Activated T-cell treated with anti-CD3 and anti-CD28 coated beads, Interleukin-2, amount 50 U/mL, for 1 hour (primary cell): Measurements from ENCODE around the gene TALDO1.
"Not testable (repeated sequence)": the region's sequence is repeated elsewhere in the genome, so short reads cannot be mapped to it uniquely, and the experiment has no call there.

Source experiments
- DNase-seq: peaks from one replicate; pipeline ENCODE4 v3.0.0-alpha.2; 2020

The TALDO1 gene

GRCh38 chr11:719214-720016, 27.8 kb upstream of the TALDO1 start:
- no peak for DNase-seq

- DNase-seq = no peak
Observed at GRCh38 chr11:720017-720641, 27.1 kb upstream of the TALDO1 start.

- DNase-seq = peak; percentile 63
Observed at GRCh38 chr11:720642-721246, 26.5 kb upstream of the TALDO1 start.

GRCh38 chr11:721247-721740, 26.0 kb upstream of the TALDO1 start:
- DNase-seq = no peak

GRCh38 chr11:721741-722345, 25.4 kb upstream of the TALDO1 start:
- peak; percentile 65 for DNase-seq

- no peak for DNase-seq
Observed at GRCh38 chr11:722346-722811, 24.9 kb upstream of the TALDO1 start.

GRCh38 chr11:723120-723883, 24.0 kb upstream of the TALDO1 start:
- peak; percentile 54 for DNase-seq

- peak; percentile 29 for DNase-seq
Observed at GRCh38 chr11:724049-724777, 23.1 kb upstream of the TALDO1 start.

GRCh38 chr11:724778-725386, 22.4 kb upstream of the TALDO1 start:
- no peak for DNase-seq

- DNase-seq = peak; percentile 37
Observed at GRCh38 chr11:725624-726202, 21.6 kb upstream of the TALDO1 start.

GRCh38 chr11:726278-727220, 20.7 kb upstream of the TALDO1 start:
- peak; percentile 60 for DNase-seq

GRCh38 chr11:727281-727701, 20.0 kb upstream of the TALDO1 start:
- no peak for DNase-seq

- DNase-seq = peak; percentile 83
Observed at GRCh38 chr11:727859-728748, 19.2 kb upstream of the TALDO1 start.

- no peak for DNase-seq
Observed at GRCh38 chr11:728901-729491, 18.3 kb upstream of the TALDO1 start.

- no peak for DNase-seq
Observed at GRCh38 chr11:729492-730074, 17.7 kb upstream of the TALDO1 start.

GRCh38 chr11:733072-733471, 14.2 kb upstream of the TALDO1 start:
- DNase-seq = no peak

- DNase-seq = not testable (repeated sequence)
Observed at GRCh38 chr11:734541-734940, 12.7 kb upstream of the TALDO1 start.

- DNase-seq = peak; percentile 23
Observed at GRCh38 chr11:737366-737765, 9.9 kb upstream of the TALDO1 start.
